Heart left ventricle (tissue), 16 donors: ENCODE measurements around the gene CADPS2. TPM values are rescaled to one million over a fixed set of nuclear protein-coding genes. Genes with fewer than 3 reads are reported as not detected.

Experiments used
- ATAC-seq, 4 donors: fragments of 200-7000 bp; cut with Tn5 transposase; one replicate each; pipeline ENCODE4 v1.9.1; 2020 to 2022; ENCODE audit warnings: moderate library complexity in 4 of 4, mild to moderate bottlenecking in 3 of 4, moderate number of reproducible peaks in 1 of 4
- DNase-seq, 5 donors: peaks; one replicate each; pipeline ENCODE4 v3.0.0-alpha.2; 2020
- H3K27ac ChIP-seq, 12 donors: fragments of 200-600 bp; sonication (generic) in 4 of 12; one replicate each; pipeline versions ENCODE4 v1.5.0 to v1.8.0; 2016 to 2022; ENCODE audit warnings: mild to moderate bottlenecking in 2 of 12
- H3K27me3 ChIP-seq, 9 donors: fragments of 200-600 bp; sonication (generic) in 2 of 9; one replicate each; pipeline versions ENCODE4 v1.5.1 to v1.8.0; 2016 to 2022; ENCODE audit warnings: mild to moderate bottlenecking in 3 of 9
- H3K36me3 ChIP-seq, 9 donors: fragments of 200-600 bp; sonication (generic) in 2 of 9; one replicate each; pipeline versions ENCODE4 v1.5.0 to v1.8.0; 2018 to 2022; ENCODE audit warnings: mild to moderate bottlenecking in 2 of 9
- H3K4me1 ChIP-seq, 12 donors: fragments of 200-600 bp; sonication (generic) in 4 of 12; one replicate each; pipeline versions ENCODE4 v1.5.0 to v1.8.0; 2016 to 2022; ENCODE audit warnings: mild to moderate bottlenecking in 3 of 12
- H3K4me3 ChIP-seq, 12 donors: fragments of 200-600 bp; sonication (generic) in 4 of 12; one replicate each; pipeline versions ENCODE4 v1.5.0 to v1.8.0; 2017 to 2022; ENCODE audit warnings: mild to moderate bottlenecking in 9 of 12, moderate library complexity in 4 of 12
- H3K9me3 ChIP-seq, 12 donors: fragments of 200-600 bp; sonication (generic) in 4 of 12; one replicate each; pipeline versions ENCODE4 v1.5.0 to v1.8.0; 2016 to 2022; ENCODE audit warnings: mild to moderate bottlenecking in 1 of 12
- CTCF ChIP-seq, 12 donors: fragments of 200-600 bp; sonication (generic) in 4 of 12; IDR thresholded peaks; one replicate each; pipeline versions ENCODE4 v1.5.0 to v1.8.0; 2018 to 2022; ENCODE audit warnings: antibody characterized with exemption in 12 of 12, mild to moderate bottlenecking in 5 of 12
- POLR2A ChIP-seq, 2 donors: fragments of 450-650 bp; IDR thresholded peaks; one replicate each; pipeline ENCODE4 v1.6.1; 2017; ENCODE audit warnings: antibody characterized with exemption in 2 of 2, mild to moderate bottlenecking in 2 of 2, moderate library complexity in 2 of 2
- WGBS, 4 donors: extraction: QIAGEN DNeasy Blood & Tissue Kit in 2 of 4; methylation state at CpG; one replicate each; pipeline versions ENCODE4 v1.1.5 to v1.1.7; 2013 to 2018; 5-methylcytosine and 5-hydroxymethylcytosine counted together
- intact Hi-C, 10 donors: fragments of 100-400 bp; cut with DNase I; formaldehyde crosslinking; loops; one replicate each; pipeline versions ENCODE4 v1.11.1 to v1.14.2; 2022
- polyA plus RNA-seq, 2 donors: library from polyadenylated mRNA; stranded (reverse); fragments of 200-250 nt; gene quantifications; one replicate each; pipeline ENCODE4 v1.2.3, GENCODE V29; 2013
- total RNA-seq, 9 donors: library from RNA; depleted of rRNA in 2 of 9; stranded (reverse); fragments of >200 nt in 2 of 9; fragmentation: NEBNext Ultra II Directional in 3 of 9; extraction: Animal tissue kit (Norgen Biotek cat#: 25700) in 3 of 9; gene quantifications; one replicate each; pipeline versions ENCODE4 v1.1.0 to v1.2.4, GENCODE V29; 2016 to 2023
- donor health status: ischemic (EF 13 %, LVEDD 7.1; RV severe dilation, severe dysfunction).
- donor health status: healthy with polysubstance abuse.
- donor health status: DM: no; HTN: yes; CAD: no.
- donor health status: DM: no; HTN: no; CAD: no.
- donor health status: ischemic (EF 25% LVEDD 6.9; RV normal size, moderate dysfunction).
- donor health status: ischemic (EF 25% LVEDD 5.7; RV mildly dilated, moderate dysfunction).
- donor health status: healthy.
- donor health status: DM: yes; HTN: yes; CAD: no.
- donor health status: ischemic (EF 35%, LVEDD 5.7; RV mildly dilated, moderate dysfunction).
- donor health status: nonischemic (EF 11% LVEDD 7.7; RV severe dilation, severe dysfunction).
- donor health status: DM: yes; HTN: yes; CAD: no.
- donor health status: PGD.
- donor health status: ischemic (EF 29% LVEDD 5.4; RV normal size, mild dysfunction).
- donor health status: nonischemic (EF 23%, LVEDD 6.1; RV moderate dilation, normal function).

The CADPS2 gene
- total and polyA plus RNA-seq, 11 donors = 6.5 to 29.0 (median 10.3) TPM

- Histone ChIP-seq H3K4me1 (no peaks in the 10 kb centered on the region), H3K9me3 (no peaks in the 10 kb centered on the region), H3K27ac (no peak overlapping the region), H3K36me3 (no peaks in the 10 kb centered on the region), H3K27me3 (peaks cover 0 to 6% (median 0%) of the 10 kb centered on the region in 9 donors), H3K4me3 (no peak overlapping the region)
- WGBS, 4 donors = 80 to 93% (median 86%) methylated on average over 2 of the region's 2 CpGs
- DNase-seq (no peak), ATAC-seq (no peak)
- no peak for TF ChIP-seq CTCF (IDR thresholded peaks at IDR 0.05)
- no peak for TF ChIP-seq POLR2A (IDR thresholded peaks at IDR 0.05)
- intact Hi-C loops = loop anchor here in 1 of 10 donors (10.0 kb wide), 1 partner anchor 61 kb away; no protein-coding TSS in a partner anchor
These were observed 7.2 kb upstream of the CADPS2 start for GRCh38 chr7:122893486-122893885.

DNA sequence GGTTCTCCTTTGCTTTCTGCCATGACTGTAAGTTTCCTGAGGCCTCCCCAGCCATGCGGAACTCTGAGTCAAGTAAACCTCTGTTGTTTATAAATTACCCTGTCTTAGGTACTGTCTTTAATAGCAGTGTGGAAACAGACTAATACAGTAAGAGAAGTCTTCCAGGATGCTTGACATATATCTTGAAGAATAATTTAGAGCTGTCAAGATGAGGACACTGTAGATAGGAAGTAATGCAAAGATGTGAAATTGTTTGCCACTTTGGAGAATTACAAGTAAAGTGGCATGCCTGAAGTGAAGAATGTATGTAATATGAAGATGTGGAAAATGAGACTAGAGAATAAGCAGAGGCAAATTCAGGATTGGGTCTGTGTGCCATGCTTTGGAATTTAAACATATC lies 2.9 kb upstream of the CADPS2 start:
- 90 to 100% (median 100%) methylated on average over 1 of the region's 1 CpG for WGBS, 4 donors
- DNase-seq (no peak), ATAC-seq (no peak)
- Histone ChIP-seq H3K4me3 (no peak overlapping the region), H3K27ac (no peak overlapping the region), H3K36me3 (no peaks in the 10 kb centered on the region), H3K27me3 (peaks cover 0 to 33% (median 0%) of the 10 kb centered on the region in 9 donors), H3K9me3 (no peaks in the 10 kb centered on the region), H3K4me1 (peaks cover 0 to 18% (median 3%) of the 10 kb centered on the region in 12 donors)
- no peak for TF ChIP-seq POLR2A (IDR thresholded peaks at IDR 0.05)
- intact Hi-C loops = loop anchor here in 6 of 10 donors (5.0 to 10.0 kb wide), 5 partner anchors 82 to 266 kb away; no protein-coding TSS in a partner anchor

GRCh38 chr7:122887848-122888247 lies 1.6 kb upstream of the CADPS2 start:
- ATAC-seq = no peak
- DNase-seq = no peak
- H3K9me3 ChIP-seq = no peaks in the 10 kb centered on the region
- H3K27me3 ChIP-seq = peaks cover 0 to 33% (median 0%) of the 10 kb centered on the region in 9 donors
- H3K4me3 ChIP-seq = no peak overlapping the region
- H3K36me3 ChIP-seq = no peaks in the 10 kb centered on the region
- H3K27ac ChIP-seq = no peak overlapping the region
- TF ChIP-seq CTCF (IDR thresholded peaks at IDR 0.05) (no peak), POLR2A (IDR thresholded peaks at IDR 0.05) (no peak)
- peaks cover 0 to 22% (median 3%) of the 10 kb centered on the region in 12 donors for H3K4me1 ChIP-seq
- intact Hi-C loops = loop anchor here in 6 of 10 donors (2.0 to 10.0 kb wide), 6 partner anchors 81 to 267 kb away; no protein-coding TSS in a partner anchor

DNA sequence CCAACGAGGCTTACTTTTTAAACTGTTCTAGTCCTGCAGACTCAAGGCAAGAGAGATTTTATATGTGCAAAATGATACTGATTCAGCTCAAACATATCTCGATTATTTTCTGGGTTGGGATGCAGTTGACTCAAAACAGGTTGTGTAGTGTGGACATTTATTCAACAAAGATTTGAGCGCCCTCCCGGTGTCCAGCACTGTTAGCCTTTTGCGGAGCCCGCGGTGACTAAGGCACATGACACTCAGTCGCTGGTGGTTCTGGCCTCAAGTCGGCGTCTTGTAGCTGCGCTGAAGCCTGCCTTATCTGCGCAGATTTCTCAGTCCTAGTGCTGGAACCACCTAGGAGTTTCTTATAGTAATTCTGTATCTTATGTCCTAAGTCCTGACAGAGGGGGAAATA lies 938 bp upstream of the CADPS2 start:
- ATAC-seq (peak; percentile 57 to 88 (median 78)), DNase-seq (peak; percentile 63 to 77 (median 73))
- intact Hi-C loops = loop anchor here in 6 of 10 donors (2.0 to 10.0 kb wide), 6 partner anchors 80 to 268 kb away; no protein-coding TSS in a partner anchor
- Histone ChIP-seq H3K4me1 (peaks cover 0 to 25% (median 5%) of the 10 kb centered on the region in 12 donors), H3K9me3 (no peaks in the 10 kb centered on the region), H3K4me3 (peak overlapping the region; percentile 63 to 91 (median 84)), H3K27me3 (peaks cover 0 to 33% (median 0%) of the 10 kb centered on the region in 9 donors), H3K36me3 (no peaks in the 10 kb centered on the region), H3K27ac (peak overlapping the region in 10 of 12 donors; percentile 85 to 95 (median 92))
- WGBS, 4 donors = 0 to 1% (median 0%) methylated on average over 12 of the region's 12 CpGs
- peak in 6 of 12 donors; percentile 19 to 53 (median 29) for TF ChIP-seq CTCF (IDR thresholded peaks at IDR 0.05)
- TF ChIP-seq POLR2A (IDR thresholded peaks at IDR 0.05) = no peak
